ENCODE results near the gene CYFIP1.

CYFIP1 gene

GRCh38 chr15:22918596-22919140 is 61.5 kb downstream of the CYFIP1 start:
- no peak overlapping the region for H3K27ac ChIP-seq (ENCODE audit: low read length)
- no peaks in the 10 kb centered on the region for H3K36me3 ChIP-seq (replicated peaks; ENCODE audit: low read depth, low read length)
- no peak overlapping the region for H3K4me2 ChIP-seq (ENCODE audit: low read length)
- no peak overlapping the region for H3K9ac ChIP-seq (ENCODE audit: low read length)
- H3K4me3 ChIP-seq (ENCODE audit: low read length): no peak overlapping the region
- no peaks in the 10 kb centered on the region for H3K9me3 ChIP-seq (ENCODE audit: insufficient read depth, low read length)
- no peak for TF ChIP-seq EZH2phosphoT487 (IDR thresholded peaks at IDR 0.05; ENCODE audit: low read depth)
- no peak for TF ChIP-seq CTCF (IDR thresholded peaks at IDR 0.05; ENCODE audit: low read depth, low read length)
- no peak overlapping the region for H2AFZ ChIP-seq (ENCODE audit: low read depth, low read length)
- no peaks in the 10 kb centered on the region for H3K79me2 ChIP-seq (ENCODE audit: low read length)
- H4K20me1 ChIP-seq (ENCODE audit: insufficient read depth, low read length): no peaks in the 10 kb centered on the region
- H3K4me1 ChIP-seq (ENCODE audit: low read length): no peaks in the 10 kb centered on the region
- H3K27me3 ChIP-seq (ENCODE audit: low read depth, low read length): no peaks in the 10 kb centered on the region

- TF ChIP-seq CTCF (IDR thresholded peaks at IDR 0.05; ENCODE audit: low read depth, low read length) (no peak), EZH2phosphoT487 (IDR thresholded peaks at IDR 0.05; ENCODE audit: low read depth) (no peak)
- no peaks in the 10 kb centered on the region for H4K20me1 ChIP-seq (ENCODE audit: insufficient read depth, low read length)
- H3K4me2 ChIP-seq (ENCODE audit: low read length): no peak overlapping the region
- H3K9me3 ChIP-seq (ENCODE audit: insufficient read depth, low read length): no peaks in the 10 kb centered on the region
- H3K27ac ChIP-seq (ENCODE audit: low read length): no peak overlapping the region
- no peaks in the 10 kb centered on the region for H3K36me3 ChIP-seq (replicated peaks; ENCODE audit: low read depth, low read length)
- no peaks in the 10 kb centered on the region for H3K79me2 ChIP-seq (ENCODE audit: low read length)
- H3K4me1 ChIP-seq (ENCODE audit: low read length): no peaks in the 10 kb centered on the region
- no peaks in the 10 kb centered on the region for H3K27me3 ChIP-seq (ENCODE audit: low read depth, low read length)
- H3K9ac ChIP-seq (ENCODE audit: low read length): no peak overlapping the region
- no peak overlapping the region for H3K4me3 ChIP-seq (ENCODE audit: low read length)
- no peak overlapping the region for H2AFZ ChIP-seq (ENCODE audit: low read depth, low read length)
Observed at GRCh38 chr15:22918056-22918455, 62.1 kb downstream of the CYFIP1 start.

- Histone ChIP-seq H3K9ac (ENCODE audit: low read length) (no peak overlapping the region), H4K20me1 (ENCODE audit: insufficient read depth, low read length) (no peaks in the 10 kb centered on the region), H3K4me1 (ENCODE audit: low read length) (no peaks in the 10 kb centered on the region), H3K27me3 (ENCODE audit: low read depth, low read length) (no peaks in the 10 kb centered on the region), H3K79me2 (ENCODE audit: low read length) (no peaks in the 10 kb centered on the region), H3K36me3 (replicated peaks; ENCODE audit: low read depth, low read length) (no peaks in the 10 kb centered on the region), H2AFZ (ENCODE audit: low read depth, low read length) (no peak overlapping the region), H3K4me3 (ENCODE audit: low read length) (no peak overlapping the region), H3K9me3 (ENCODE audit: insufficient read depth, low read length) (no peaks in the 10 kb centered on the region), H3K4me2 (ENCODE audit: low read length) (no peak overlapping the region), H3K27ac (ENCODE audit: low read length) (no peak overlapping the region)
- TF ChIP-seq CTCF (IDR thresholded peaks at IDR 0.05; ENCODE audit: low read depth, low read length) (no peak), EZH2phosphoT487 (IDR thresholded peaks at IDR 0.05; ENCODE audit: low read depth) (no peak)
Observed at GRCh38 chr15:22917556-22917955, 62.6 kb downstream of the CYFIP1 start.

GRCh38 chr15:22916606-22917350 is 63.4 kb downstream of the CYFIP1 start:
- Histone ChIP-seq H3K4me2 (ENCODE audit: low read length) (no peak overlapping the region), H3K36me3 (replicated peaks; ENCODE audit: low read depth, low read length) (no peaks in the 10 kb centered on the region)
- TF ChIP-seq CTCF (IDR thresholded peaks at IDR 0.05; ENCODE audit: low read depth, low read length) (no peak), EZH2phosphoT487 (IDR thresholded peaks at IDR 0.05; ENCODE audit: low read depth) (no peak)

More at GRCh38 chr15:22916606-22917350, 63.4 kb downstream of the CYFIP1 start:
- Histone ChIP-seq H3K27me3 (ENCODE audit: low read depth, low read length) (no peaks in the 10 kb centered on the region), H2AFZ (ENCODE audit: low read depth, low read length) (no peak overlapping the region), H3K9ac (ENCODE audit: low read length) (no peak overlapping the region), H3K4me3 (ENCODE audit: low read length) (no peak overlapping the region), H4K20me1 (ENCODE audit: insufficient read depth, low read length) (no peaks in the 10 kb centered on the region), H3K4me1 (ENCODE audit: low read length) (no peaks in the 10 kb centered on the region), H3K27ac (ENCODE audit: low read length) (no peak overlapping the region), H3K79me2 (ENCODE audit: low read length) (no peaks in the 10 kb centered on the region), H3K9me3 (ENCODE audit: insufficient read depth, low read length) (no peaks in the 10 kb centered on the region)
